Body of pancreas (tissue), 4 donors: ENCODE data around the gene PARVG. TPM values are rescaled to one million over a fixed set of nuclear protein-coding genes. Genes with fewer than 3 reads are reported as not detected.

Source experiments
- ATAC-seq: fragments of 150-250 bp; one replicate; pipeline ENCODE4 v1.9.1; 2016
- DNase-seq, 4 donors: peaks; one replicate each; pipeline ENCODE4 v3.0.0-alpha.2; 2019
- H3K27ac ChIP-seq, 4 donors: fragments of 200-600 bp; sonication (generic); 1 replicate in 3 of 4; 2 replicates in 1 of 4; pipeline versions ENCODE4 v1.5.1 to v1.6.1; 2016 to 2019; ENCODE audit warnings: mild to moderate bottlenecking in 1 of 4, mixed read lengths in 1 of 4, moderate library complexity in 1 of 4
- H3K27me3 ChIP-seq, 2 donors: fragments of 200-600 bp; sonication (generic); one replicate each; pipeline ENCODE4 v1.6.0; 2016; ENCODE audit warnings: mild to moderate bottlenecking in 1 of 2
- H3K36me3 ChIP-seq, 2 donors: fragments of 200-600 bp; sonication (generic); replicated peaks in 1 of 2; 2 replicates each; pipeline ENCODE4 v1.5.1; 2016; ENCODE audit warnings: low read depth in 2 of 2; ENCODE audit not compliant: insufficient read depth in 1 of 2
- H3K4me1 ChIP-seq: fragments of 200-600 bp; sonication (generic); one replicate; pipeline ENCODE4 v1.6.0; 2016
- H3K4me3 ChIP-seq, 2 donors: fragments of 200-600 bp; sonication (generic); 1 replicate in 1 of 2; 2 replicates in 1 of 2; pipeline ENCODE4 v1.5.1; 2016 to 2019
- H3K9me3 ChIP-seq, 3 donors: fragments of 200-600 bp; sonication (generic); 1 replicate in 2 of 3; 2 replicates in 1 of 3; pipeline ENCODE4 v1.5.1; 2016
- CTCF ChIP-seq, 7 experiments: fragments of 450-650 bp in 4 of 7; fragments of 200-600 bp in 3 of 7; sonication (generic) in 3 of 7; IDR thresholded peaks; one replicate each; pipeline ENCODE4 v1.5.1; 2016 to 2019; ENCODE audit warnings: antibody characterized with exemption in 7 of 7
- POLR2A ChIP-seq, 3 donors: fragments of 450-650 bp; IDR thresholded peaks; one replicate each; pipeline ENCODE4 v1.6.1; 2016; ENCODE audit warnings: antibody characterized with exemption in 3 of 3, mild to moderate bottlenecking in 2 of 3
- WGBS, 2 donors: methylation state at CpG; one replicate each; pipeline ENCODE4 v1.1.5; 2017; 5-methylcytosine and 5-hydroxymethylcytosine counted together
- intact Hi-C: fragments of 100-400 bp; cut with DNase I; formaldehyde crosslinking; loops from one replicate; pipeline ENCODE4 v1.15.1; 2023
- total RNA-seq, 2 donors: library from RNA; depleted of rRNA; stranded (reverse); fragments of >200 nt; gene quantifications; one replicate each; pipeline ENCODE4 v1.1.0, GENCODE V29; 2016

The PARVG gene
- total RNA-seq, 2 donors from 2014 or later, result 8.8 to 13.2 TPM

DNA sequence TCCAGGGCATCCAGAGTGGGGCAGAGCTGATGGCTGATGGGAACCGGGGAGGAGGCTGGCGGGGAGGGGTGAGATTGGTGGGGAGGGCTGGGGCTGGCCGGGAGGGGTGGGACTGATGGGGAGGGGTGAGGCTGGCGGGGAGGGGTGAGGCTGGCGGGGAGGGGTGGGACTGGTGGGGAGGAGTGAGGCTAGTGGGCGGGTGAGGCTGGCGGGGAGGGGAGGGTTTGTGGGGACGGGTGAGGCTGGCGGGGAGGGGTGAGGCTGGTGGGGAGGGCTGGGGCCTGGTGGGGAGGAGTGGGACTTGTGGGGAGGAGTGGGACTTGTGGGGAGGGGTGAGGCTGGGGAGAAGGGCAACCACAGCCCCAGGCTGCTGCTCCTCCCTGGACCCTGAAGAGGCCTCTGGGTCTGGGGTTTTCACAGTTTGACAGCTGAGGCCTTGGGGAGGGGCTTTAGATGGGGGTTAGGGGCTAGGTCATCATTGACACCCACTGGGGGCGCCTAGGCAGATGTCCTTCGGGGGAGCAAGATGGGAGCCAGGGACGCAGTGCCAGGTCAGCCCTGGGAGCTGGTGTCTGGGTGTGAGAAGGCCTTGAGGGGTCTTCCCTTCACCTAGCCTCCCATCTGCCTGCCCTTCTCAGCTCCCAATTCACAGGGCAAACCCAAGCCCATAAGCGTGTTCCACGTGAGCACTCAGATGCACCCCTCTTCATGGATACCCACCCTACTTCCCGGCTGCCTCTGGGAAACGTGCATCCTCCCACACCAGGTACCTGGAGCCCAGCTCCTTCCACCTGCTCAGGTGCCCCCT is 26.7 kb downstream of the PARVG start:
- Histone ChIP-seq H3K9me3 (no peaks in the 10 kb centered on the region), H3K4me3 (no peak overlapping the region), H3K27me3 (no peaks in the 10 kb centered on the region), H3K36me3 (no peaks in the 10 kb centered on the region), H3K4me1 (no peaks in the 10 kb centered on the region), H3K27ac (no peak overlapping the region)
- TF ChIP-seq CTCF (IDR thresholded peaks at IDR 0.05), result no peak
- no peak for TF ChIP-seq POLR2A (IDR thresholded peaks at IDR 0.05)
- intact Hi-C loops, result no loop called here
- ATAC-seq, result no peak
- WGBS, 2 donors, result 73 to 84% methylated on average over 7 to 9 of the region's 16 CpGs
- no peak for DNase-seq

- Histone ChIP-seq H3K27me3 (no peaks in the 10 kb centered on the region), H3K4me3 (no peak overlapping the region), H3K27ac (no peak overlapping the region), H3K4me1 (no peaks in the 10 kb centered on the region), H3K36me3 (no peaks in the 10 kb centered on the region), H3K9me3 (no peaks in the 10 kb centered on the region)
- DNase-seq, result no peak
- intact Hi-C loops, result no loop called here
- WGBS, 2 donors, result 75 to 76% methylated on average over 4 of the region's 4 CpGs
- TF ChIP-seq POLR2A (IDR thresholded peaks at IDR 0.05), result no peak
- no peak for TF ChIP-seq CTCF (IDR thresholded peaks at IDR 0.05)
- no peak for ATAC-seq
These were observed 27.2 kb downstream of the PARVG start for GRCh38 chr22:44207981-44208317.

DNA sequence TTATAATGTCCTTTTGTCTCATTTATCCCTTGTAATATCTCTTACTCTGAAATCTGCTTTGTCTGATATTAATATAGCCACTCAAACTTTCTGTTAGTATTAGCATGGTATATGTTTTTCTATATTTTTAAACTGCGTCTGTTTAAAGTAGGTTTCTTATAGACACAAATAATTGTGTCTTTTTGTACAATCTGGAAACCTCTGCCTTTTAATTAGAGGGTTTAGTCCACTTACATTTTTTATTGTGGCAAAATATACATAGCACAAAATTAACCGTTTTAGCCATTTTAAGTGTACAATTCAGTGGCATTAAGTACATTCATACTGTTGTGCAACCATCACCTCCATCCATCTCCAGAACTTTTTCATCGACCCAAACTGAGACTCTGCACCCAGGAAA is 28.6 kb downstream of the PARVG start:
- no peaks in the 10 kb centered on the region for H3K36me3 ChIP-seq
- no peaks in the 10 kb centered on the region for H3K4me1 ChIP-seq
- H3K4me3 ChIP-seq, result no peak overlapping the region
- DNase-seq (no peak), ATAC-seq (no peak)
- TF ChIP-seq POLR2A (IDR thresholded peaks at IDR 0.05) (no peak), CTCF (IDR thresholded peaks at IDR 0.05) (no peak)
- H3K9me3 ChIP-seq, result no peaks in the 10 kb centered on the region
- intact Hi-C loops, result no loop called here
- WGBS, 2 donors, result 63 to 75% methylated on average over 3 of the region's 3 CpGs
- H3K27ac ChIP-seq, result no peak overlapping the region
- H3K27me3 ChIP-seq, result no peaks in the 10 kb centered on the region

GRCh38 chr22:44210722-44211121 is 30.0 kb downstream of the PARVG start:
- Histone ChIP-seq H3K27ac (no peak overlapping the region), H3K36me3 (no peaks in the 10 kb centered on the region), H3K4me3 (no peak overlapping the region), H3K9me3 (no peaks in the 10 kb centered on the region), H3K4me1 (no peaks in the 10 kb centered on the region), H3K27me3 (no peaks in the 10 kb centered on the region)
- DNase-seq (no peak), ATAC-seq (no peak)
- TF ChIP-seq CTCF (IDR thresholded peaks at IDR 0.05), result no peak
- TF ChIP-seq POLR2A (IDR thresholded peaks at IDR 0.05), result no peak
- WGBS, 2 donors, result 55 to 76% methylated on average over 4 of the region's 4 CpGs
- intact Hi-C loops, result no loop called here
